HG03159 (cell line): Measurements from ENCODE around the gene AP2S1.
"Not testable (repeated sequence)": the region's sequence is repeated elsewhere in the genome, so short reads cannot be mapped to it uniquely, and the experiment has no call there.

Experiments used
- ATAC-seq: cut with Tn5 transposase; IDR thresholded peaks from one replicate; pipeline ENCODE4 v1.9.1; 2021; ENCODE audit warnings: mild to moderate bottlenecking, moderate library complexity; ENCODE audit not compliant: unreplicated experiment

The AP2S1 gene

GRCh38 chr19:46844067-46844489 lies 6.6 kb downstream of the AP2S1 start:
- ATAC-seq, result no peak

- no peak for ATAC-seq
Observed at GRCh38 chr19:46842791-46843190, 7.9 kb downstream of the AP2S1 start.

- ATAC-seq, result no peak
Observed at GRCh38 chr19:46841458-46842083, 9.1 kb downstream of the AP2S1 start.

- ATAC-seq, result no peak
Observed at GRCh38 chr19:46840498-46840942, 10.1 kb downstream of the AP2S1 start.

GRCh38 chr19:46839752-46840497 lies 10.7 kb downstream of the AP2S1 start:
- ATAC-seq, result no peak

- ATAC-seq, result no peak
Observed at GRCh38 chr19:46838160-46838559, 12.5 kb downstream of the AP2S1 start.

GRCh38 chr19:46834984-46835383 lies 15.7 kb downstream of the AP2S1 start:
- no peak for ATAC-seq

- no peak for ATAC-seq
Observed at GRCh38 chr19:46834121-46834520, 16.5 kb downstream of the AP2S1 start.

GRCh38 chr19:46830864-46831263 lies 19.8 kb downstream of the AP2S1 start:
- no peak for ATAC-seq

GRCh38 chr19:46828484-46828883 lies 22.2 kb downstream of the AP2S1 start:
- ATAC-seq, result no peak

- no peak for ATAC-seq
Observed at GRCh38 chr19:46825731-46826055, 25.0 kb downstream of the AP2S1 start.

- ATAC-seq, result no peak
Observed at GRCh38 chr19:46824890-46825730, 25.5 kb downstream of the AP2S1 start.

- ATAC-seq, result no peak
Observed at GRCh38 chr19:46823049-46823448, 27.6 kb downstream of the AP2S1 start.

- not testable (repeated sequence) for ATAC-seq
Observed at GRCh38 chr19:46822410-46822787, 28.2 kb downstream of the AP2S1 start.

GRCh38 chr19:46821512-46822409 lies 28.9 kb downstream of the AP2S1 start:
- no peak for ATAC-seq

- ATAC-seq, result no peak
Observed at GRCh38 chr19:46818812-46819211, 31.8 kb downstream of the AP2S1 start.

- ATAC-seq, result no peak
Observed at GRCh38 chr19:46815833-46816627, 34.6 kb downstream of the AP2S1 start.

- ATAC-seq, result no peak
Observed at GRCh38 chr19:46813839-46814358, 36.7 kb downstream of the AP2S1 start.

- ATAC-seq, result no peak
Observed at GRCh38 chr19:46812977-46813838, 37.4 kb downstream of the AP2S1 start.
